DMS 273 (cell line): ENCODE results near the gene ADAMTS6.

Experiments
- DNase-seq: peaks from one replicate; lab custom pipeline; 2025; ENCODE audit not compliant: unreplicated experiment; lab: John Stamatoyannopoulos, UW

ADAMTS6 gene

DNA sequence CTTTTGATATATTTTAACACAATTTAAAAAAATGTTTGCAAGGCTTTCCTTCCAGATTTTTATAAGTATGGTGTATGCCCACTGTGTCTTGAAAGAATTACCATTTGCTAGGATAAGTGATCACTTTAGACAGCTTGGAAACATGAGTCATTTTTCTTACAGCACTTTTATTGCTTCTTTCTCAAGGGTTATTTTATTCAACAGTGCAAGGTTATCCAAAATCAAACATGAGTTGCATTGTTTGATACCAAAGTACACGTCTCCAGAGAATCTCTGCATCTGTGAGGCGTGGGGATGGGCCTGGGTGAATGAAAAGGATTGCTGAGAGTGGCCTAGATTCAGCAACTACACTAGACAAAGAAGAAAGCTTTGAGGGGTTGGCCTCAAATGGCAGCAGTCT lies 329.6 kb downstream of the ADAMTS6 start:
- DNase-seq = no peak

DNA sequence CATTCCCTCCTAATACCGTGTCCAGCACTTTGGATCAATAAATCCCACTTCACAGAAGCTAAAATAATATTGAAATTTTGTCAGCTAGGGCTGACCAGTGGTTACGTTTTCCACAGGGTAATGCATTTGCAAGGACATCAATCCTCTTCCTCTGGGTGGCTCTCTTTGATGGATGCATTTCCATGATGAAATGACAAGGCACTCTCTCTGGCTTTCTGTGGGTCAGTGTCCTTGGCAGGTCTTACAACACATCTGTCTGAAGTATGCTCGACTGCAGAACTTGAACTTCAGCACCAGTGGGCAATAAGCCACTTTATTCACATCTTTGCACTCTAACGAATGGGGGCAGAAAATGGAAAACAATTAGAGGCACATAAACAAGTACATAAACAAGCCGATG lies 330.1 kb downstream of the ADAMTS6 start:
- no peak for DNase-seq

DNA sequence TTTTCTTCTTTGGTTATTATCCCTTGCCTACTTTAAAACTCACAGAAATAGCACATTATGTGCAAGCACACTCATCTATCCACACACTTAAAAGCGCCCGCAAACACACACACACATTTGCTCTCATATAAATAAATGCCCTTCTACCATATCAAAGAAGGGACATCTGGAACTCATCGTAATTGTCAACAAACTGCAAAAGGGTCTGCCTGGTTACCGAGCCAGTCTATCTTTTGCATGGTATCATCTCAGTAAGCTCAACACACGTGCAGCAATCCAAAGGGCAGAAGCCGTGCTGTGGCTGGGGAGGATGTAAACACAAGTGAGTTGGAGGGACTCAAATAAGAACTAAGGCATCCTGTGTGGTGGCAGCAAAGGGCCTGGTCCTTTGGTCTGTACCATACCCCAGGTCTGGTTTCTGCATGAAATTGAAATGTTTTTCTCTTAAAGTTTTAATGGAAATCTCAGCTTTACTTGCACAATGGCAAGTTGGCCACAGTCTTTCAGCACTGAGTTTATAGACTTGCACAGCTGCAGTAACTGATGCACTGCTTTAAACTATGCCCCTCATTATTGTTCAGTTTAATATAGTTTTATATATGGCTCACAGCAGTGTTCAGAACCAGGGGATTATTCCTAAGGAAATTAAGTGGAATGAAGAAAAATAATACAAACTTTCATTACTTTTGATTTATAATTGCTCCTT lies 331.0 kb downstream of the ADAMTS6 start:
- DNase-seq = no peak

- DNase-seq = no peak
Measured at GRCh38 chr5:65149827-65150226, 331.9 kb downstream of the ADAMTS6 start.

DNA sequence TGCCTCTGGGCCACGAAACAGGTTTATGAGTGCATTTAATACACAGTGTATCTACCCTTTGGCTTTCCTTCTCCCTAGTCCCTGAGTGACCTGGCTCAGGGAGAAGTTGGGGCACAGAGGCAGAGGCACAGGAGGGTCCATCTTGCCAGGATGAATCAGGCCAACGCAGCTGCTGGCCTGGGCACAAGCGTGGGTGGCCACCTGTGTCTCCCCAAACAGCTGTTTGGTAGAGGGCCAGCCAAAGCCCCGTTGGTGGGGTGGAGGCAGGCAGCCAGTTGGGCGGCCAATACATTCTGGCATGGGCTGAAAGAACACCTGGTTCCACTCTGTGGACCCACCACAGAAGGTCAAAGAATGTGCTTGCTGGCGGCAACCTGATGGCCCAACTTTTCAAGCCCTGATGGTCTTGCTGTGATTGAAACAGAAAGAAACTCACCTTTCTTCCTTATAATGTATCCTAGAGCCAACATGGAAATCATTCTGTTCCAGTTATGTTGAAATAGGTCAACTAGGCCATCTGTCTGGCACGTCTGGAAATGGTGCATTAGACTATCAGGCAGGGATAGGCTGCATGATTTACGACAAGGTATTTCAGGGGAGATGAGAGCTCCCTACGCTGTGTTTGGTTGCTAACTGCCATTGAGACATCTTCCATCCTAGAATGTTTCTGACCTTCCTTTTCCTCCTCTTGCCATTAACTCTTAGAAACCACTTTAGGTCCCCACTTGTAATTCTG lies 337.4 kb downstream of the ADAMTS6 start:
- peak; percentile 37 for DNase-seq

DNA sequence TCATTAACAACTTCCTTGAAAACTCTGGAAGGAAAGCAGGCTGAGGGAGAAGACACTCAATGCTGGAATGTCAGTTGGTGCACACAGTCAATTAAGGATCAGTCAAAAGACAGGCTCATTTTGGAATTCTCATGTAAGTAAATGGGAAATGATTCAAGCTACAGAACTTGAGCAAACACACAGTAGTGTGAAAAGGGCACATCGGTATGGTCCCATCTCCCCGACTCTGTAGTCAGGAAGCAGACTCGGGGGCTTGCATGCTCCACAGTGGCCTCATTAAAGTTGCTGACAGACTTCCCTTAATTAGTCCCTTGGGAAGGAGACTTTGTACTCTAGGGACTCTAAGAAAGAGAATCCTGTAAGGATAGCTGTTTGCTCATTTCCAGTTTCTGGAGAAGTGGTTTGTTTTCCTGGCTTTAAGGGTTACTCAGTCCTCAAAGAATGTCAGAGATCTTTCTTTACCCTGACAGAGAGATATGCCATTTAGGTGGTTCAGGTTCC lies 339.2 kb downstream of the ADAMTS6 start:
- peak; percentile 22 for DNase-seq

DNA sequence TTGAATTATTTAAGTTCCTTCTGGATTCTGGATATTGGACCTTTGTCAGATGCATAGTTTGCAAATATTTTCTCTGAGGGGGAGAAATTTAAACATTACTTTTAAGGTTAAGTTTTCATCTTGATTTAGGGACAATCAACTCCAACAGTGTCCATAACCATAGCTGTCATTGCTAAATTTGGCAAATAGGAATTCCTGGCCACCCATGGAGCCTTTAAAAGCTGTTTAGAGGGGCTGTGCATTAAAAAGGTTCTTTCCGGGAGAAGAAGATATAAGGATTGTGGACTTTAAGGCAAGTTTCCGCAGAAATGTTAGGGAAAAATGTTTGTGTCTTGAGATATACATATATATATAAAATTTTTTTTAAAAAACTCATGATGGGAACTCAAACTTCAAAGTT lies 339.7 kb downstream of the ADAMTS6 start:
- no peak for DNase-seq

DNA sequence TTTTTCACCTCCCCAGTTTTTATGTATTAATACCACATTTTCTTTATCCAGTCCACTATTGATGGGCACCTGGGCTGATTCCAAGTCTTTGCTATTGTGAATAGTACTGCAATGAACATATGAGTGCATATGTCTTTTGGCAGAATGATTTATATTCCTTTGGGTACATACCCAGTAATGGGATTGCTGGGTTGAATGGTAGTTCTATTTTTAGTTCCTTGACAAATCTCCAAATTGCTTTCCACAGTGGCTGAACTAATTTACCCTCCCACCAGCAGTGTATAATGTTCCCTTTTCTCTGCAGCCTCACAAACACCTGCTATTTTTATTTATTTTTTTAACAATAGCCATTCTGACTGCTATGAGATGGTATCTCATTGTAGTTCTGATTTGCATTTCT lies 340.2 kb downstream of the ADAMTS6 start:
- no peak for DNase-seq

- DNase-seq = no peak
Measured at GRCh38 chr5:65137631-65138030, 344.1 kb downstream of the ADAMTS6 start.

DNA sequence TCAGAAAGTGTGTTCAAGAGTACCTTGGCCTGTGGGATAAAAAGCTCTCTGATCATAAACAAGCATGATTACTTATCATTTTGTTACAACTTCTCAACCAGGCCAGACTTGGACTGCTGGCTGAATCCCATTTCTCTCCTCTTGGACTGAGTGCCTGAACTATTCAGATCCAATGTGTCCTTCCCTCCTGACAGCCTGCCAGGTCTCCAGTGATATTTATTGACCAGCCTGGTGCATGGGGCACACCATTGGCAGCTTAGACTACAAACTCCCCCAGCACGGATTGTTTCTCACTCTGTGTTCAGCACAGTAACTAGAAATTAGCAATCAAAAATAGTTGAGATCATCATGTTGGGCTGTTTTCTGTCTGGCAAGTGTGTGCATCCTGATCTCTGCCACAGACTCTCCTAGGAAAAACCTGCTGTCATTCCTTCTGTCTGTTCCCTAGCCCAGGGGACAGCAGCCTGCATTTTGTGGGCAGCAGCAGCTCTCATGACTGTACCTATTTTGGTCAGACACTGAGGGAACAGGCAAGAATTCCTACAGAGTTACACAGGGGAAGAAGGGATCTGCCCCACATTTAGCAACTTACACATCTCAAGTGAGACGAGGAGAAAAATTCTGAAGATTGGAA lies 348.1 kb downstream of the ADAMTS6 start:
- DNase-seq = no peak

DNA sequence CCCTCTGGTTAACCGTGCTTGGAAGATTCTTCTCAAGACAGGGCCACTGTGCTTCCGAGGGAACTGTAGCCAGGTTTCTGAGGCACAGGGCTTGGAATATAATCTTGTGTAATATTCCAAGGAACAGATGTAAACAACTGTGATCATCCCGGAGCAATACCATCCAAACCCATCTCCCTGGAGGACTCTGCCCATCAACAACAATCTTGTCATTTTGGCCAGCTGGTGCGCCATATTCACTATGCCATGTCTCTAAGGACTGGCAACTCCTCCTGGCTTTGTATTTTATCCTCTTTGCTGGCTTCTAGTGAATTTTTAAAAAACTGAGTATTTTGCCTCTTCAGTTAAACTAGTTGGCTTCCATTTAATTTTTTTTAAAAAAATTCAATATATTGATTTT lies 349.3 kb downstream of the ADAMTS6 start:
- no peak for DNase-seq

GRCh38 chr5:65128226-65128625 lies 353.5 kb downstream of the ADAMTS6 start:
- DNase-seq = no peak

DNA sequence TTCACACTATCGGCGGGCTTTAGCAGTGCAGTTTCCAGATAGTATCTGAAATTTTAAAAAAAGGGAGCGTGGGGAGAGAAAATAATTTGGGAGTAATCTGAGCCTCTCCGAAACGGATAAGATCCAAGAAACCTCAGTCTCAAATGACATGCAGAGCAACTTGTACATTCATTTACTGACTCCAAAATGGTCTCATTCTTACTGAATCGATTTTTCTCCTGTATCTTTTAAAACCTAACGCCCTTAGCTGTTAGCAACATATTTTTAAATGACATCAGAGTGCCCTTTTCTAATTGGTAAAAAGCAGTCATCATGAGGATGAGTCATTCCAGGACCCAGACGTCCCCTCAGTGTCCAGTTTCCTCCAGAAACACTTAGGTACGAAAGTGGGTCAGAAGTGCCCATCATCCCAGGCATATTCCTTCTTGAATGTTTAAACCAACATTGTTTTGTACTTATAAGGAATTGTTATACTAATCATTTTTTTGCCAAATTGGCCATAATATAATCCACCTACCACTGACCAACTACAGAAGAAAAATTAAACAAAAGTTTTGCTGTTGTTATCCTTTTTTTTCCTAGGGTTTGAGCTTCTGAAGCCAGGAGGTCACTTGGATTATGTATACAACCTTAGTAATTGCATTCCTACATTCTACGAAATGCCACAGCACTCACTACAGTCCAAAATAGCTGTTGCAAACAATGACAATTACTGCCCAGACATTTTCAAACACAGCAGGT lies 354.4 kb downstream of the ADAMTS6 start:
- DNase-seq = no peak

DNA sequence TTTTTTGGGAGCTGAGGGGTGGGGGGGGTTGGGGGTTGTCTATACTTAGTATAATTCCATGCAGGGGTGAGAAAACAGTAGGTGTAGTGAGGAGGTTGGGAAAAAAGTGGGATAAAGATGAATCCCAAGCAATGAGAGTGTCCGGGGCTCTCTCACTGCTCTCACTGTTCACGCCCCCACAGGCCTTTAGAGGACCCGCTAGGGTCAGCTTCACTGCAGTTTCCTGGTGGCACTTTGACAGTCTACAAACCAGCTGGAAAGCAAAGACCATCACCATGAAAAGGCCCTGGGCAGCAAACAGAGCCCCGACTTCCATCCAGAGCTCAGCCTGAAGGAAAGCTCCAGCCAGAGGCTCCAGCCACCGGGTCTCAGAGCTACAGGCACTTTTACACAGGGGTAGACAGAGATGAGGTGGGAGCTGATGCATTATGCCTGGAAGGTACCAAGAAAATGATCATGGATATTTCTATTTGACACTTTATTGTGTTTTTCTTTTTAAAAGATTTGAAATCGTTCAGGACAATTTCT lies 355.1 kb downstream of the ADAMTS6 start:
- no peak for DNase-seq

DNA sequence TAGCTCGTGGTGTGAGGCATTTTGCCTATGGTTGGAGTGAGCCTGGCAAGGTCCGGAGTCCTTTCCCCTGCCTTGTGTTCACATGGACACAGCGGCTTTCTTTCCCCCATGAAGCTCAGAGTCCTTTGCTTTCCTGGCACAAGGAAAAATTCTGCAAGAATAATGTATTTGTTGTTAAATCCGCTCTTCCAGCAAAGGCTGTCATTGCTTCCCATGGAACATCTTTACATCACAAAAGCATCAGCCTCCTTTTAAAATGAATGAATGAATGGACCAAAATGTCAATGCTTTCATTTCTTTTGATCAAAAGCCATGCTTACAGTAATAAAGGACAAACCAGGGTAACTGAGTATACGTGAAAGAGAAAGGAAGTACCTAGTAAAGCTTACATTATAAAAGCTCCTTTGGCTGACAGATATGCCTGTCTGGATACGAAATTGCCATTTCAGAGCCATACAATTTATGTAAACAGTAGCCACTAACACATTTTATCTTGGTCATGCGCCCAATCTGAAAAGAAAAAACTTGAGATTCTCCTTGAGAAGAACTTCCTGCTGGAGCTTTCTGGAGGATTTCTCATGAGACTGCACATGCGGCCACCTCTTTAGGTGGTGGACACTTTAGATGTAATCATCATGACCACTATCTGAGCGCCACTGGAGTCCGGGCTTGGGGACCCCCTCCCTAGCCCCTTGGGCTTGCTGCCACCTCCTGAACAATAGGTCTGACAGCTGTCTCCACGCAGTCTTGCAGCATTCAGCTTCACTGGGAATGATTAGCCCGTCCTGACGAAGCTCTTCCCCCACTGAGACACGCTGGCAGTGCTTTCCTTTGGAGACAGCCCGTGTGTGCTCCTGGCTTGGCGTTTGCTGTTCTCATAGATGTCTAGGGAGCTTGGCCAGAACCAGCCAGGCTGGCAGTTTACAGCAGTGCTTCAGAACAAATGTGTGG lies 355.9 kb downstream of the ADAMTS6 start:
- peak; percentile 4 for DNase-seq

- no peak for DNase-seq
Measured at GRCh38 chr5:65121880-65122436, 359.8 kb downstream of the ADAMTS6 start.

- DNase-seq = peak; percentile 58
Measured at GRCh38 chr5:65120371-65120967, 361.3 kb downstream of the ADAMTS6 start.

DNA sequence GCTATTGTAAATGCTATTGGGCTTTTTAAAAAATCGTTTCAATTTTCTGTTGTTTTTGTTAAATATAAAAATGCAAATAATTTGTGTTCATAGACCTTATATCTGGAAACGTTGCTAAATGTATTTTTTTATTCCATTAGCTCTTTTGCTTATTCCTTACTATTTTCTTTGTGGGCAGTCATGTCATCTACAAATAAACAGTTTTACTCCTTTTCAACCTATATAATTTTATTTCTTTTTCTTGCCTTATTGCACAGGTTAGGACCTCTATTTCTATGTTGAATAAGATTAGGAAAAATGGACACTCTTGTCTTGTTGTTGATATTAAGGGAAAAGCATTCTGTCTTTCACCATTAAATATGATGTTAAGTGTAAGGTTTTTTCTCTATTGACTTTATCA lies 364.2 kb downstream of the ADAMTS6 start:
- DNase-seq = no peak

DNA sequence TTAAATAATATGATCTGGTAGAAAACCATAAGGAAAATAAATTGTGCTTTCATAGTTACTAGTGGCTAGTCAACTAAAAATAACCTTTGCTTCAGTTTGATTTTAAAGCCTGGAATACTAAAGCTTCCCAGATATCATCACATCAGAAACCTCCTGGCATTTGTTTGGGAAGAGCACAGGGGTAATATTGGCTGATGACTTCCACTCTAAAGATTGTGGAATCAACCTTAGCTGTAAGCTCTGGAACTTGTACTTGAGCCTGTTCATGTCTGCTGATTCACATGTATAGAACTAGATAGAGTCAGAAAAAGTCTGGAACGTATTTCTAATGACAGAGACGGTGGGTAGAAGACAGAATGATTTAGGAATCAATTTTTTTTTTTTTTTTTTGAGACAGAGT lies 367.9 kb downstream of the ADAMTS6 start:
- no peak for DNase-seq
